SK-N-SH (cell line): Measurements from ENCODE around the gene FIGNL2. TPM values are rescaled to one million over a fixed set of nuclear protein-coding genes. Genes with fewer than 3 reads are reported as not detected.
"Not testable (repeated sequence)": the region's sequence is repeated elsewhere in the genome, so short reads cannot be mapped to it uniquely, and the experiment has no call there.

Experiments used
- CTCF ChIA-PET: fragments of 300-600, 350-600 bp; formaldehyde crosslinking; extraction: SDS; loops from one replicate; lab custom pipeline; 2021; lab: Yijun Ruan, JAX
- POLR2A ChIA-PET: fragments of 350-600 bp; sonication (Branson Sonifier 250); formaldehyde crosslinking; extraction: SDS; loops from one replicate; lab custom pipeline; 2020; ENCODE audit warnings: antibody characterized with exemption, inconsistent platforms; lab: Yijun Ruan, JAX
- DNase-seq: peaks from one replicate; pipeline ENCODE4 v3.0.0; 2012
- H2AFZ ChIP-seq: fragments of 200-600 bp; sonication (generic); 2 replicates; pipeline ENCODE4 v1.8.1; 2016; ENCODE audit warnings: antibody characterized with exemption, mild to moderate bottlenecking, low read depth
- H3F3A ChIP-seq: fragments of 200-600 bp; sonication (generic); replicated peaks from 2 replicates; pipeline ENCODE3; 2016; ENCODE audit warnings: antibody characterized with exemption, mild to moderate bottlenecking; ENCODE audit not compliant: insufficient read depth
- H3K27ac ChIP-seq, 2 experiments: fragments of 200-500 bp in 1 of 2; fragments of 200-600 bp in 1 of 2; sonication (Bioruptor generic) in 1 of 2; sonication (generic), shearing (Covaris generic) in 1 of 2; 2 replicates each; pipeline versions ENCODE4 v1.5.1 to v1.6.1; 2014 to 2016; ENCODE audit warnings: low read depth in 2 of 2, inconsistent platforms in 1 of 2, low read length in 1 of 2, mild to moderate bottlenecking in 1 of 2, mixed read lengths in 1 of 2
- H3K27me3 ChIP-seq: fragments of 200-600 bp; sonication (generic), shearing (Covaris generic); 2 replicates; pipeline ENCODE4 v1.6.1; 2016; ENCODE audit warnings: mixed run types; ENCODE audit not compliant: insufficient read depth
- H3K36me3 ChIP-seq, 2 experiments: fragments of 200-500 bp in 1 of 2; fragments of 200-600 bp in 1 of 2; sonication (Bioruptor generic) in 1 of 2; sonication (generic) in 1 of 2; replicated peaks in 1 of 2; 2 replicates each; pipeline versions ENCODE3 to v1.5.1; 2014 to 2016; ENCODE audit warnings: low read length in 1 of 2, mild to moderate bottlenecking in 1 of 2; ENCODE audit not compliant: insufficient read depth in 2 of 2, control insufficient read depth in 1 of 2
- H3K4me1 ChIP-seq, 2 experiments: fragments of 200-500 bp in 1 of 2; fragments of 200-600 bp in 1 of 2; sonication (Bioruptor generic) in 1 of 2; sonication (generic), shearing (Covaris generic) in 1 of 2; 2 replicates each; pipeline versions ENCODE4 v1.5.1 to v1.6.1; 2014 to 2016; ENCODE audit warnings: low read depth in 1 of 2, low read length in 1 of 2, mixed run types in 1 of 2; ENCODE audit not compliant: insufficient read depth in 2 of 2, control insufficient read depth in 1 of 2
- H3K4me2 ChIP-seq: fragments of 200-600 bp; sonication (generic), shearing (Covaris generic); 2 replicates; pipeline ENCODE4 v1.6.1; 2017; ENCODE audit warnings: mixed run types
- H3K4me3 ChIP-seq, 2 experiments: fragments of 200-500 bp in 1 of 2; fragments of 200-600 bp in 1 of 2; sonication (Bioruptor generic) in 1 of 2; sonication (generic), shearing (Covaris generic) in 1 of 2; 2 replicates each; pipeline versions ENCODE4 v1.5.1 to v1.8.1; 2014 to 2016; ENCODE audit warnings: low read depth in 2 of 2, inconsistent platforms in 1 of 2, low read length in 1 of 2, mild to moderate bottlenecking in 1 of 2, mixed read lengths in 1 of 2, moderate library complexity in 1 of 2
- H3K79me2 ChIP-seq: fragments of 200-600 bp; sonication (generic); 2 replicates; pipeline ENCODE4 v1.8.1; 2017; ENCODE audit warnings: mild to moderate bottlenecking; ENCODE audit not compliant: insufficient read depth
- H3K9ac ChIP-seq: fragments of 200-600 bp; sonication (generic); 2 replicates; pipeline ENCODE4 v1.6.1; 2017; ENCODE audit warnings: mixed run types
- H3K9me2 ChIP-seq: fragments of 200-600 bp; sonication (generic); 2 replicates; pipeline ENCODE4 v1.6.1; 2017; ENCODE audit warnings: mixed run types
- H3K9me3 ChIP-seq: fragments of 200-600 bp; sonication (generic); 2 replicates; pipeline ENCODE4 v1.6.1; 2017; ENCODE audit warnings: mixed run types, mild to moderate bottlenecking, moderate library complexity
- H4K20me1 ChIP-seq: fragments of 200-600 bp; sonication (generic); 2 replicates; pipeline ENCODE4 v1.6.1; 2017; ENCODE audit warnings: mild to moderate bottlenecking, mixed run types; ENCODE audit not compliant: insufficient read depth
- CHD2 ChIP-seq: fragments of 150-350 bp; IDR thresholded peaks from 2 replicates; pipeline ENCODE4 v1.6.1; 2018; ENCODE audit warnings: low read length; ENCODE audit not compliant: partially characterized antibody
- ELF1 ChIP-seq: IDR thresholded peaks from 2 replicates; pipeline ENCODE4 v1.4.0; 2012
- EP300 ChIP-seq, 2 experiments: IDR thresholded peaks; 2 replicates each; pipeline versions ENCODE4 v1.4.0 to v1.6.1; 2012; ENCODE audit warnings: borderline replicate concordance in 1 of 2, low read depth in 1 of 2, low read length in 1 of 2
- FOXJ3 ChIP-seq: sonication (generic); formaldehyde crosslinking; IDR thresholded peaks from 2 replicates; pipeline ENCODE4 v1.5.1; 2020; ENCODE audit warnings: mild to moderate bottlenecking, missing genetic modification reagents
- FOXM1 ChIP-seq: IDR thresholded peaks from 2 replicates; pipeline ENCODE4 v1.4.0; 2012; ENCODE audit warnings: low read depth, mild to moderate bottlenecking
- GATA2 ChIP-seq: sonication (generic); formaldehyde crosslinking; IDR thresholded peaks from 2 replicates; pipeline ENCODE4 v1.5.0; 2020; ENCODE audit warnings: mild to moderate bottlenecking, missing genetic modification reagents
- MEF2A ChIP-seq: IDR thresholded peaks from 2 replicates; pipeline ENCODE4 v1.4.0; 2012; ENCODE audit warnings: low read depth, borderline replicate concordance
- MXI1 ChIP-seq: IDR thresholded peaks from 2 replicates; pipeline ENCODE4 v1.6.1; 2012; ENCODE audit warnings: mild to moderate bottlenecking, low read depth, low read length, improper control_type of control experiment
- NFIC ChIP-seq: IDR thresholded peaks from 2 replicates; pipeline ENCODE4 v1.4.0; 2012; ENCODE audit warnings: borderline replicate concordance
- NRF1 ChIP-seq: IDR thresholded peaks from 2 replicates; pipeline ENCODE4 v1.6.1; 2012; ENCODE audit warnings: low read depth, mild to moderate bottlenecking, low read length
- RCOR1 ChIP-seq: fragments of 150-350 bp; IDR thresholded peaks from 2 replicates; pipeline ENCODE4 v1.6.1; 2017; ENCODE audit warnings: antibody characterized with exemption, low read length
- REST ChIP-seq: IDR thresholded peaks from 2 replicates; pipeline ENCODE4 v1.6.1; 2012; ENCODE audit warnings: mild to moderate bottlenecking, low read depth, low read length, moderate library complexity
- RFX5 ChIP-seq: IDR thresholded peaks from 2 replicates; pipeline ENCODE4 v1.6.1; 2012; ENCODE audit warnings: mild to moderate bottlenecking, improper control_type of control experiment, low read length
- RXRA ChIP-seq: IDR thresholded peaks from 2 replicates; pipeline ENCODE4 v1.4.0; 2012; ENCODE audit warnings: low read depth, mild to moderate bottlenecking, borderline replicate concordance
- SIN3A ChIP-seq: IDR thresholded peaks from 2 replicates; pipeline ENCODE4 v1.6.1; 2012; ENCODE audit warnings: low read depth, mild to moderate bottlenecking, low read length, moderate library complexity, borderline replicate concordance
- TAF1 ChIP-seq: IDR thresholded peaks from 2 replicates; pipeline ENCODE4 v1.6.1; 2012; ENCODE audit warnings: low read depth, mild to moderate bottlenecking, low read length, moderate library complexity, borderline replicate concordance
- USF2 ChIP-seq: fragments of 150-350 bp; IDR thresholded peaks from 2 replicates; pipeline ENCODE4 v1.6.1; 2017; ENCODE audit warnings: antibody characterized with exemption, low read length, low read depth, borderline replicate concordance
- ZBTB33 ChIP-seq: IDR thresholded peaks from 2 replicates; pipeline ENCODE4 v1.4.0; 2012; ENCODE audit warnings: low read depth, borderline replicate concordance
- WGBS: methylation state at CpG from one replicate; pipeline ENCODE4 v1.1.6; 2017; ENCODE audit warnings: low lambda C conversion rate; 5-methylcytosine and 5-hydroxymethylcytosine counted together
- polyA plus RNA-seq, 3 experiments: library from polyadenylated mRNA; depleted of rRNA; stranded (reverse); fragments of >200 nt; gene quantifications; 2 replicates each; pipeline ENCODE4 v1.2.3, GENCODE V29; 2012

The FIGNL2 gene
- polyA plus RNA-seq, 1 of the 3 experiments (the other 2 are of a cell fraction) = 0.05 TPM

GRCh38 chr12:51798501-51798900 lies 50.0 kb downstream of the FIGNL2 start:
- no peak overlapping the region for H2AFZ ChIP-seq
- no peaks in the 10 kb centered on the region for H3F3A ChIP-seq
- H3K4me2 ChIP-seq = no peak overlapping the region
- no peak for DNase-seq
- H3K36me3 ChIP-seq = peaks cover 17 to 18% of the 10 kb centered on the region in 2 experiments
- POLR2A ChIA-PET = no interaction called here
- no peaks in the 10 kb centered on the region for H4K20me1 ChIP-seq
- 100% methylated on average over 1 of the region's 1 CpG for WGBS
- no peaks in the 10 kb centered on the region for H3K79me2 ChIP-seq
- TF ChIP-seq RXRA = no peak
- TF ChIP-seq SIN3A = no peak
- TF ChIP-seq TAF1 = no peak
- TF ChIP-seq NFIC = no peak
- TF ChIP-seq EP300 (IDR thresholded peaks at IDR 0.05; ENCODE audit: borderline replicate concordance in 1 of 2, low read depth in 1 of 2, low read length in 1 of 2) = no peak
- TF ChIP-seq CHD2 = no peak
- TF ChIP-seq, all 33 proteins: peak for 0
- Histone ChIP-seq H3K4me3 (no peak overlapping the region), H3K9ac (no peak overlapping the region), H3K27me3 (no peaks in the 10 kb centered on the region), H3K4me1 (no peaks in the 10 kb centered on the region), H3K9me3 (no peaks in the 10 kb centered on the region), H3K27ac (no peak overlapping the region), H3K9me2 (no peaks in the 10 kb centered on the region)
- CTCF ChIA-PET = interaction anchor here (1.2 to 2.9 kb wide), 2 partner anchors 16 to 22 kb away, joined by 3 to 9 read pairs; a partner anchor contains a TSS

- POLR2A ChIA-PET, H3K4me3 ChIP-seq, H3K9me3 ChIP-seq, H3F3A ChIP-seq, H3K9ac ChIP-seq, H3K79me2 ChIP-seq, H3K4me2 ChIP-seq, H3K9me2 ChIP-seq, H4K20me1 ChIP-seq, DNase-seq, H3K27me3 ChIP-seq, H3K27ac ChIP-seq, H2AFZ ChIP-seq, CTCF ChIA-PET, H3K4me1 ChIP-seq: not testable (repeated sequence)
- WGBS = 90% methylated on average over 4 of the region's 4 CpGs
- peaks cover 17 to 19% of the 10 kb centered on the region in 2 experiments for H3K36me3 ChIP-seq
Observed at GRCh38 chr12:51798051-51798450, 50.5 kb downstream of the FIGNL2 start.

- H3K4me1 ChIP-seq = no peaks in the 10 kb centered on the region
- no peak overlapping the region for H3K27ac ChIP-seq
- H4K20me1 ChIP-seq = no peaks in the 10 kb centered on the region
- H3K36me3 ChIP-seq = peaks cover 17 to 20% of the 10 kb centered on the region in 2 experiments
- no peak overlapping the region for H3K4me2 ChIP-seq
- ChIA-PET POLR2A (no interaction called here), CTCF (no interaction called here)
- H3K9me2 ChIP-seq = no peaks in the 10 kb centered on the region
- WGBS = 92% methylated on average over 6 of the region's 6 CpGs
- H3F3A ChIP-seq = no peaks in the 10 kb centered on the region
- no peak overlapping the region for H3K9ac ChIP-seq
- no peak for DNase-seq
- H3K79me2 ChIP-seq = no peaks in the 10 kb centered on the region
- no peaks in the 10 kb centered on the region for H3K9me3 ChIP-seq
- H2AFZ ChIP-seq = no peak overlapping the region
- H3K27me3 ChIP-seq = no peaks in the 10 kb centered on the region
- H3K4me3 ChIP-seq = no peak overlapping the region
- TF ChIP-seq NFIC (no peak), USF2 (no peak), FOXM1 (no peak), MXI1 (no peak), RFX5 (no peak), GATA2 (no peak), ZBTB33 (no peak), RCOR1 (no peak), MEF2A (no peak), ELF1 (no peak), FOXJ3 (CRISPR knock-in tag) (no peak), NRF1 (no peak), REST (no peak)
Observed at GRCh38 chr12:51797301-51797700, 51.2 kb downstream of the FIGNL2 start.
